Measurements from ENCODE around the gene PRAMEF8. TPM values are rescaled to one million over a fixed set of nuclear protein-coding genes. Genes with fewer than 3 reads are reported as not detected.

Gene PRAMEF8
- total RNA-seq, 2 donors from 2014 or later, result not detected

Other genes with a start within 250 kb of the PRAMEF8 start
- gene PRAMEF27, start 228.6 kb downstream of the PRAMEF8 start, total RNA-seq, result not detected
- gene HNRNPCL3, start 224.4 kb downstream of the PRAMEF8 start, total RNA-seq, result not detected
- not detected for gene PRAMEF25, start 214.4 kb downstream of the PRAMEF8 start, total RNA-seq
- not detected for gene HNRNPCL2, start 168.3 kb downstream of the PRAMEF8 start, total RNA-seq
- gene PRAMEF26, start 129.1 kb downstream of the PRAMEF8 start, total RNA-seq, result not detected
- gene HNRNPCL4, start 119.5 kb downstream of the PRAMEF8 start, total RNA-seq, result not detected
- not detected for gene PRAMEF9, start 113.3 kb downstream of the PRAMEF8 start, total RNA-seq
- not detected for gene PRAMEF13, start 83.7 kb downstream of the PRAMEF8 start, total RNA-seq
- not detected for gene PRAMEF18, start 59.0 kb downstream of the PRAMEF8 start, total RNA-seq
- gene PRAMEF5, start 30.9 kb downstream of the PRAMEF8 start, total RNA-seq, result not detected
- not detected for gene PRAMEF33, start 18.4 kb upstream of the PRAMEF8 start, total RNA-seq
- not detected for gene PRAMEF15, start 30.4 kb upstream of the PRAMEF8 start, total RNA-seq
- gene PRAMEF14, start 62.0 kb upstream of the PRAMEF8 start, total RNA-seq, result not detected
- not detected for gene PRAMEF19, start 86.8 kb upstream of the PRAMEF8 start, total RNA-seq
- not detected for gene PRAMEF17, start 104.5 kb upstream of the PRAMEF8 start, total RNA-seq
- gene PRAMEF20, start 125.3 kb upstream of the PRAMEF8 start, total RNA-seq, result not detected
- under 1 TPM; 0.46 to 0.51 TPM for gene LRRC38, start 228.9 kb upstream of the PRAMEF8 start, total RNA-seq